HEK293 (cell line): ENCODE measurements around the gene APOO.

Source experiments
- FEZF1 ChIP-seq: fragments of 450-650 bp; formaldehyde crosslinking; IDR thresholded peaks from 2 replicates; pipeline ENCODE4 v1.5.1; 2016; ENCODE audit warnings: missing biosample characterization, missing genetic modification characterization
- GLIS1 ChIP-seq: fragments of 450-650 bp; formaldehyde crosslinking; IDR thresholded peaks from 2 replicates; pipeline ENCODE4 v1.5.1; 2016; ENCODE audit warnings: missing biosample characterization, missing genetic modification characterization
- HOXA7 ChIP-seq: sonication (generic); formaldehyde crosslinking; IDR thresholded peaks from 2 replicates; pipeline ENCODE4 v1.8.1; 2022; ENCODE audit warnings: missing genetic modification reagents, borderline replicate concordance
- KLF10 ChIP-seq: fragments of 450-650 bp; IDR thresholded peaks from 2 replicates; pipeline ENCODE4 v1.5.1; 2018; ENCODE audit warnings: missing biosample characterization, mild to moderate bottlenecking, missing genetic modification characterization
- KLF8 ChIP-seq: fragments of 450-650 bp; formaldehyde crosslinking; IDR thresholded peaks from 2 replicates; pipeline ENCODE4 v1.5.1; 2016; ENCODE audit warnings: missing biosample characterization, missing genetic modification characterization
- OSR2 ChIP-seq: fragments of 450-650 bp; formaldehyde crosslinking; IDR thresholded peaks from 2 replicates; pipeline ENCODE4 v1.5.1; 2016; ENCODE audit warnings: missing biosample characterization, missing genetic modification characterization
- SCRT1 ChIP-seq: fragments of 450-650 bp; formaldehyde crosslinking; IDR thresholded peaks from 2 replicates; pipeline ENCODE4 v1.5.1; 2016; ENCODE audit warnings: missing biosample characterization, missing genetic modification characterization, borderline replicate concordance
- SP3 ChIP-seq: fragments of 450-650 bp; formaldehyde crosslinking; IDR thresholded peaks from 2 replicates; pipeline ENCODE4 v1.5.1; 2016; ENCODE audit warnings: missing biosample characterization, missing genetic modification characterization
- TCF7L2 ChIP-seq: IDR thresholded peaks from 2 replicates; pipeline ENCODE4 v1.6.1; 2011; ENCODE audit warnings: low read depth, mild to moderate bottlenecking, inconsistent platforms, low read length, moderate library complexity, borderline replicate concordance
- TRIM28 ChIP-seq: IDR thresholded peaks from 2 replicates; pipeline ENCODE4 v1.6.1; 2011; ENCODE audit warnings: low read length, control low read depth, borderline replicate concordance
- YY2 ChIP-seq: fragments of 450-650 bp; formaldehyde crosslinking; IDR thresholded peaks from 2 replicates; pipeline ENCODE4 v1.5.1; 2016; ENCODE audit warnings: missing biosample characterization, missing genetic modification characterization
- ZBTB17 ChIP-seq: fragments of 450-650 bp; formaldehyde crosslinking; IDR thresholded peaks from 2 replicates; pipeline ENCODE4 v1.5.1; 2016; ENCODE audit warnings: missing biosample characterization, missing genetic modification characterization
- ZEB2 ChIP-seq: fragments of 450-650 bp; formaldehyde crosslinking; IDR thresholded peaks from 2 replicates; pipeline ENCODE4 v1.5.1; 2016; ENCODE audit warnings: missing biosample characterization, missing genetic modification characterization
- ZFP69B ChIP-seq: fragments of 450-650 bp; formaldehyde crosslinking; IDR thresholded peaks from 2 replicates; pipeline ENCODE4 v1.5.1; 2016; ENCODE audit warnings: missing biosample characterization, missing genetic modification characterization
- ZNF19 ChIP-seq: fragments of 450-650 bp; formaldehyde crosslinking; IDR thresholded peaks from 2 replicates; pipeline ENCODE4; 2016; ENCODE audit warnings: missing biosample characterization, missing genetic modification characterization, low read depth
- ZNF239 ChIP-seq: fragments of 450-650 bp; formaldehyde crosslinking; IDR thresholded peaks from 2 replicates; pipeline ENCODE4 v1.5.1; 2016; ENCODE audit warnings: missing biosample characterization, missing genetic modification characterization
- ZNF24 ChIP-seq: fragments of 450-650 bp; formaldehyde crosslinking; IDR thresholded peaks from 2 replicates; pipeline ENCODE4 v1.5.1; 2016; ENCODE audit warnings: missing biosample characterization, missing genetic modification characterization
- ZNF311 ChIP-seq: fragments of 450-650 bp; formaldehyde crosslinking; IDR thresholded peaks from 2 replicates; pipeline ENCODE4 v1.5.1; 2017; ENCODE audit warnings: missing biosample characterization, missing genetic modification characterization, borderline replicate concordance
- ZNF473 ChIP-seq: fragments of 450-650 bp; formaldehyde crosslinking; IDR thresholded peaks from 2 replicates; pipeline ENCODE4 v1.5.1; 2017; ENCODE audit warnings: missing biosample characterization, missing genetic modification characterization
- ZNF48 ChIP-seq: fragments of 450-650 bp; formaldehyde crosslinking; IDR thresholded peaks from 2 replicates; pipeline ENCODE4 v1.5.1; 2016; ENCODE audit warnings: missing biosample characterization, missing genetic modification characterization
- ZNF785 ChIP-seq: fragments of 450-650 bp; formaldehyde crosslinking; IDR thresholded peaks from 2 replicates; pipeline ENCODE4 v1.5.1; 2016; ENCODE audit warnings: missing biosample characterization, missing genetic modification characterization
- TF ChIP-seq, protein P1 (sequence below): fragments of 450-650 bp; formaldehyde crosslinking; IDR thresholded peaks from 2 replicates; pipeline ENCODE4 v1.5.1; 2016; ENCODE audit warnings: missing biosample characterization, missing genetic modification characterization
- TF ChIP-seq, protein P2 (sequence below): fragments of 450-650 bp; formaldehyde crosslinking; IDR thresholded peaks from 2 replicates; pipeline ENCODE4 v1.5.1; 2017; ENCODE audit warnings: missing biosample characterization, missing genetic modification characterization
- TF ChIP-seq, protein P3 (sequence below): fragments of 450-650 bp; formaldehyde crosslinking; IDR thresholded peaks from 2 replicates; pipeline ENCODE4 v1.5.1; 2016; ENCODE audit warnings: missing biosample characterization, missing genetic modification characterization
- TF ChIP-seq, protein P4 (sequence below): fragments of 450-650 bp; formaldehyde crosslinking; IDR thresholded peaks from 2 replicates; pipeline ENCODE4 v1.5.1; 2016; ENCODE audit warnings: missing biosample characterization, missing genetic modification characterization, borderline replicate concordance
- TF ChIP-seq, protein P5 (sequence below): fragments of 450-650 bp; formaldehyde crosslinking; IDR thresholded peaks from 2 replicates; pipeline ENCODE4 v1.5.1; 2016; ENCODE audit warnings: missing biosample characterization, missing genetic modification characterization
- TF ChIP-seq, protein P6 (sequence below): fragments of 450-650 bp; formaldehyde crosslinking; IDR thresholded peaks from 2 replicates; pipeline ENCODE4 v1.5.1; 2016; ENCODE audit warnings: missing biosample characterization, missing genetic modification characterization

Gene APOO

DNA sequence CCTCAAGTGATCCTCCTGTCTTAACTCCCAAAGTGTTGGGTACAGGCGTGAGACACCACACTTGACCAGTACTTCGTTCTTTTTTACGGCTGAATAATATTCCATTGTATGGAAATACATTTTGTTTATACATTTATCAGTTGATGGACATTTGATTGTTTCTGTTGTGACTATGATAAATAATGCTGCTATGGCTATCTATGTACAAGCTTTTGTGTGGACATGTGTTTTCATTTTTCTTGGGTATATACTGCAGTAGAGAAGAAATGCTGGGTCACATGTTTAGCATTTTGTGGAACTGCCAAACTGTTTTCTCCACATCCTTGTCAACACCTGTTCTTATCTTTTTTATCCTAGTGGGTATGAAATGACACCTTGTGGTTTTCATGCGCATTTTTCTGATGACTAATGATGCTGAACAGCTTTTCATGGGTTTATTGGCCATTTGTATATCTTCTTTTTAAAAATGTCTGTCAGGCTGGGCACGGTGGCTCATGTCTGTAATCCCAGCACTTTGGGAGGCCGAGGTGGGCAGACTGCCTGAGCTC lies 87.4 kb downstream of the APOO start (continued):
- TF ChIP-seq SCRT1 (tag by site-specific recombination): no peak
- TF ChIP-seq, protein P1, sequence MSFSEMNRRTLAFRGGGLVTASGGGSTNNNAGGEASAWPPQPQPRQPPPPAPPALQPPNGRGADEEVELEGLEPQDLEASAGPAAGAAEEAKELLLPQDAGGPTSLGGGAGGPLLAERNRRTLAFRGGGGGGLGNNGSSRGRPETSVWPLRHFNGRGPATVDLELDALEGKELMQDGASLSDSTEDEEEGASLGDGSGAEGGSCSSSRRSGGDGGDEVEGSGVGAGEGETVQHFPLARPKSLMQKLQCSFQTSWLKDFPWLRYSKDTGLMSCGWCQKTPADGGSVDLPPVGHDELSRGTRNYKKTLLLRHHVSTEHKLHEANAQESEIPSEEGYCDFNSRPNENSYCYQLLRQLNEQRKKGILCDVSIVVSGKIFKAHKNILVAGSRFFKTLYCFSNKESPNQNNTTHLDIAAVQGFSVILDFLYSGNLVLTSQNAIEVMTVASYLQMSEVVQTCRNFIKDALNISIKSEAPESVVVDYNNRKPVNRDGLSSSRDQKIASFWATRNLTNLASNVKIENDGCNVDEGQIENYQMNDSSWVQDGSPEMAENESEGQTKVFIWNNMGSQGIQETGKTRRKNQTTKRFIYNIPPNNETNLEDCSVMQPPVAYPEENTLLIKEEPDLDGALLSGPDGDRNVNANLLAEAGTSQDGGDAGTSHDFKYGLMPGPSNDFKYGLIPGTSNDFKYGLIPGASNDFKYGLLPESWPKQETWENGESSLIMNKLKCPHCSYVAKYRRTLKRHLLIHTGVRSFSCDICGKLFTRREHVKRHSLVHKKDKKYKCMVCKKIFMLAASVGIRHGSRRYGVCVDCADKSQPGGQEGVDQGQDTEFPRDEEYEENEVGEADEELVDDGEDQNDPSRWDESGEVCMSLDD (tag by site-specific recombination): no peak
- TF ChIP-seq YY2 (tag by site-specific recombination): no peak
- TF ChIP-seq ZFP69B (tag by site-specific recombination): no peak
- no peak for TF ChIP-seq ZBTB17 (tag by site-specific recombination)
- TF ChIP-seq TRIM28: no peak
- peak; percentile 71; the same call in 1 of the 2 replicates for TF ChIP-seq OSR2 (tag by site-specific recombination)
- TF ChIP-seq, protein P2, sequence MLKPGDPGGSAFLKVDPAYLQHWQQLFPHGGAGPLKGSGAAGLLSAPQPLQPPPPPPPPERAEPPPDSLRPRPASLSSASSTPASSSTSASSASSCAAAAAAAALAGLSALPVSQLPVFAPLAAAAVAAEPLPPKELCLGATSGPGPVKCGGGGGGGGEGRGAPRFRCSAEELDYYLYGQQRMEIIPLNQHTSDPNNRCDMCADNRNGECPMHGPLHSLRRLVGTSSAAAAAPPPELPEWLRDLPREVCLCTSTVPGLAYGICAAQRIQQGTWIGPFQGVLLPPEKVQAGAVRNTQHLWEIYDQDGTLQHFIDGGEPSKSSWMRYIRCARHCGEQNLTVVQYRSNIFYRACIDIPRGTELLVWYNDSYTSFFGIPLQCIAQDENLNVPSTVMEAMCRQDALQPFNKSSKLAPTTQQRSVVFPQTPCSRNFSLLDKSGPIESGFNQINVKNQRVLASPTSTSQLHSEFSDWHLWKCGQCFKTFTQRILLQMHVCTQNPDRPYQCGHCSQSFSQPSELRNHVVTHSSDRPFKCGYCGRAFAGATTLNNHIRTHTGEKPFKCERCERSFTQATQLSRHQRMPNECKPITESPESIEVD: peak; percentile 51; the same call in 1 of the 2 replicates
- no peak for TF ChIP-seq ZNF24 (tag by site-specific recombination)
- peak; percentile 89 for TF ChIP-seq KLF8 (tag by site-specific recombination)
- no peak for TF ChIP-seq ZNF473 (tag by site-specific recombination)
- TF ChIP-seq SP3 (tag by site-specific recombination): 0 out of 2 replicates have a peak, but pooled peaks have one; percentile 15
- TF ChIP-seq FEZF1 (tag by site-specific recombination): peak; percentile 78
- TF ChIP-seq, protein P3, sequence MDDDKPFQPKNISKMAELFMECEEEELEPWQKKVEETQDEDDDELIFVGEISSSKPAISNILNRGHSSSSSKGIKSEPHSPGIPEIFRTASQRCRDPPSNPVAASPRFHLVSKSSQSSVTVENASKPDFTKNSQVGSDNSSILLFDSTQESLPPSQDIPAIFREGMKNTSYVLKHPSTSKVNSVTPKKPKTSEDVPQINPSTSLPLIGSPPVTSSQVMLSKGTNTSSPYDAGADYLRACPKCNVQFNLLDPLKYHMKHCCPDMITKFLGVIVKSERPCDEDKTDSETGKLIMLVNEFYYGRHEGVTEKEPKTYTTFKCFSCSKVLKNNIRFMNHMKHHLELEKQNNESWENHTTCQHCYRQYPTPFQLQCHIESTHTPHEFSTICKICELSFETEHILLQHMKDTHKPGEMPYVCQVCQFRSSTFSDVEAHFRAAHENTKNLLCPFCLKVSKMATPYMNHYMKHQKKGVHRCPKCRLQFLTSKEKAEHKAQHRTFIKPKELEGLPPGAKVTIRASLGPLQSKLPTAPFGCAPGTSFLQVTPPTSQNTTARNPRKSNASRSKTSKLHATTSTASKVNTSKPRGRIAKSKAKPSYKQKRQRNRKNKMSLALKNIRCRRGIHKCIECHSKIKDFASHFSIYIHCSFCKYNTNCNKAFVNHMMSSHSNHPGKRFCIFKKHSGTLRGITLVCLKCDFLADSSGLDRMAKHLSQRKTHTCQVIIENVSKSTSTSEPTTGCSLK: no peak
- no peak for TF ChIP-seq ZNF19 (tag by site-specific recombination)
- TF ChIP-seq ZNF239 (tag by site-specific recombination): no peak
- TF ChIP-seq TCF7L2: no peak
- TF ChIP-seq KLF10 (tag by site-specific recombination): peak; percentile 46; the same call in 1 of the 2 replicates
- no peak for TF ChIP-seq ZNF785
- no peak for TF ChIP-seq ZNF311 (tag by site-specific recombination)
- no peak for TF ChIP-seq ZNF48 (tag by site-specific recombination)
- TF ChIP-seq, protein P4, sequence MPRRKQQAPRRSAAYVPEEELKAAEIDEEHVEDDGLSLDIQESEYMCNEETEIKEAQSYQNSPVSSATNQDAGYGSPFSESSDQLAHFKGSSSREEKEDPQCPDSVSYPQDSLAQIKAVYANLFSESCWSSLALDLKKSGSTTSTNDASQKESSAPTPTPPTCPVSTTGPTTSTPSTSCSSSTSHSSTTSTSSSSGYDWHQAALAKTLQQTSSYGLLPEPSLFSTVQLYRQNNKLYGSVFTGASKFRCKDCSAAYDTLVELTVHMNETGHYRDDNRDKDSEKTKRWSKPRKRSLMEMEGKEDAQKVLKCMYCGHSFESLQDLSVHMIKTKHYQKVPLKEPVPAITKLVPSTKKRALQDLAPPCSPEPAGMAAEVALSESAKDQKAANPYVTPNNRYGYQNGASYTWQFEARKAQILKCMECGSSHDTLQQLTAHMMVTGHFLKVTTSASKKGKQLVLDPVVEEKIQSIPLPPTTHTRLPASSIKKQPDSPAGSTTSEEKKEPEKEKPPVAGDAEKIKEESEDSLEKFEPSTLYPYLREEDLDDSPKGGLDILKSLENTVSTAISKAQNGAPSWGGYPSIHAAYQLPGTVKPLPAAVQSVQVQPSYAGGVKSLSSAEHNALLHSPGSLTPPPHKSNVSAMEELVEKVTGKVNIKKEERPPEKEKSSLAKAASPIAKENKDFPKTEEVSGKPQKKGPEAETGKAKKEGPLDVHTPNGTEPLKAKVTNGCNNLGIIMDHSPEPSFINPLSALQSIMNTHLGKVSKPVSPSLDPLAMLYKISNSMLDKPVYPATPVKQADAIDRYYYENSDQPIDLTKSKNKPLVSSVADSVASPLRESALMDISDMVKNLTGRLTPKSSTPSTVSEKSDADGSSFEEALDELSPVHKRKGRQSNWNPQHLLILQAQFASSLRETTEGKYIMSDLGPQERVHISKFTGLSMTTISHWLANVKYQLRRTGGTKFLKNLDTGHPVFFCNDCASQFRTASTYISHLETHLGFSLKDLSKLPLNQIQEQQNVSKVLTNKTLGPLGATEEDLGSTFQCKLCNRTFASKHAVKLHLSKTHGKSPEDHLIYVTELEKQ: 0 out of 2 replicates have a peak, but pooled peaks have one; percentile 9
- no peak for TF ChIP-seq HOXA7 (CRISPR knock-in tag)
- no peak for TF ChIP-seq ZEB2
- TF ChIP-seq, protein P5, sequence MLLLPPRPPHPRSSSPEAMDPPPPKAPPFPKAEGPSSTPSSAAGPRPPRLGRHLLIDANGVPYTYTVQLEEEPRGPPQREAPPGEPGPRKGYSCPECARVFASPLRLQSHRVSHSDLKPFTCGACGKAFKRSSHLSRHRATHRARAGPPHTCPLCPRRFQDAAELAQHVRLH (tag by site-specific recombination): 0 out of 2 replicates have a peak, but pooled peaks have one; percentile 44
- TF ChIP-seq, protein P6, sequence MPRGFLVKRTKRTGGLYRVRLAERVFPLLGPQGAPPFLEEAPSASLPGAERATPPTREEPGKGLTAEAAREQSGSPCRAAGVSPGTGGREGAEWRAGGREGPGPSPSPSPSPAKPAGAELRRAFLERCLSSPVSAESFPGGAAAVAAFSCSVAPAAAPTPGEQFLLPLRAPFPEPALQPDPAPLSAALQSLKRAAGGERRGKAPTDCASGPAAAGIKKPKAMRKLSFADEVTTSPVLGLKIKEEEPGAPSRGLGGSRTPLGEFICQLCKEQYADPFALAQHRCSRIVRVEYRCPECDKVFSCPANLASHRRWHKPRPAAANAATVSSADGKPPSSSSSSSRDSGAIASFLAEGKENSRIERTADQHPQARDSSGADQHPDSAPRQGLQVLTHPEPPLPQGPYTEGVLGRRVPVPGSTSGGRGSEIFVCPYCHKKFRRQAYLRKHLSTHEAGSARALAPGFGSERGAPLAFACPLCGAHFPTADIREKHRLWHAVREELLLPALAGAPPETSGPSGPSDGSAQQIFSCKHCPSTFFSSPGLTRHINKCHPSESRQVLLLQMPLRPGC (tag by site-specific recombination): no peak
- peak; percentile 12; the same call in 1 of the 2 replicates for TF ChIP-seq GLIS1
